Gastroesophageal sphincter (tissue), 3 donors: Measurements from ENCODE around the gene ZBP1.

Source experiments
- CTCF ChIP-seq, 4 experiments: fragments of 200-600 bp in 2 of 4; fragments of 450-650 bp in 2 of 4; sonication (generic) in 1 of 4; IDR thresholded peaks; one replicate each; pipeline ENCODE4 v1.5.1; 2017 to 2019; ENCODE audit warnings: antibody characterized with exemption in 4 of 4, mild to moderate bottlenecking in 2 of 4, moderate library complexity in 2 of 4
- EP300 ChIP-seq: sonication (generic); formaldehyde crosslinking; IDR thresholded peaks from one replicate; pipeline ENCODE4 v1.6.1; 2017; ENCODE audit warnings: antibody characterized with exemption, mild to moderate bottlenecking
- POLR2A ChIP-seq, 2 donors: fragments of 450-650 bp; IDR thresholded peaks; one replicate each; pipeline ENCODE4 v1.6.1; 2017; ENCODE audit warnings: antibody characterized with exemption in 2 of 2, mild to moderate bottlenecking in 2 of 2, moderate library complexity in 1 of 2

GRCh38 chr20:57560554-57561355, 59.5 kb downstream of the ZBP1 start, which contains the start of gene PCK1:
- no peak for TF ChIP-seq CTCF (IDR thresholded peaks at IDR 0.05)
- TF ChIP-seq POLR2A (IDR thresholded peaks at IDR 0.05): no peak
- no peak for TF ChIP-seq EP300
